Pancreas (tissue), 10 donors: ENCODE results near the gene PIMREG. TPM values are rescaled to one million over a fixed set of nuclear protein-coding genes. Genes with fewer than 3 reads are reported as not detected.

ENCODE experiments used
- ATAC-seq, 4 donors: fragments of 200-7000 bp; cut with Tn5 transposase; one replicate each; pipeline versions ENCODE4 v1.8.0 to v1.9.1; 2020; ENCODE audit warnings: mild to moderate bottlenecking in 4 of 4, moderate library complexity in 4 of 4
- DNase-seq, 6 donors: peaks; one replicate each; pipeline ENCODE4 v3.0.0-alpha.2; 2020
- FAIRE-seq: peaks from 2 replicates; lab custom pipeline; 2012; peaks lifted over from hg19 to GRCh38; lab: Jason Lieb, UNC
- H3K27ac ChIP-seq, 4 donors: fragments of 200-600 bp; sonication (generic); 1 replicate in 3 of 4; 2 replicates in 1 of 4; pipeline versions ENCODE4 v1.5.0 to v1.8.0; 2020
- H3K27me3 ChIP-seq, 4 donors: fragments of 200-600 bp; one replicate each; pipeline ENCODE4 v1.8.0; 2021
- H3K36me3 ChIP-seq, 3 donors: fragments of 200-600 bp; sonication (generic) in 1 of 3; one replicate each; pipeline versions ENCODE4 v1.5.0 to v1.8.0; 2020 to 2021
- H3K4me1 ChIP-seq, 3 donors: fragments of 200-600 bp; one replicate each; pipeline ENCODE4 v1.8.0; 2021
- H3K4me3 ChIP-seq, 4 donors: fragments of 200-600 bp; sonication (generic) in 2 of 4; one replicate each; pipeline versions ENCODE4 v1.5.0 to v1.8.0; 2020 to 2021
- H3K9me3 ChIP-seq, 4 donors: fragments of 200-600 bp; one replicate each; pipeline ENCODE4 v1.8.0; 2021
- WGBS, 2 donors: extraction: QIAGEN DNeasy Blood & Tissue Kit; methylation state at CpG; one replicate each; pipeline ENCODE4 v1.1.7; 2013; 5-methylcytosine and 5-hydroxymethylcytosine counted together
- intact Hi-C, 3 donors: fragments of 100-400 bp; cut with DNase I; formaldehyde crosslinking; loops; one replicate each; pipeline versions ENCODE4 v1.11.1 to v1.14.2; 2022
- polyA plus RNA-seq, 2 donors: library from polyadenylated mRNA; stranded (reverse); fragments of 200-250 nt; gene quantifications; one replicate each; pipeline ENCODE4 v1.2.3, GENCODE V29; 2013
- total RNA-seq, 6 donors: library from RNA; stranded (reverse); fragmentation: NEBNext Ultra II Directional in 4 of 6; extraction: Animal tissue kit (Norgen Biotek cat#: 25700) in 4 of 6; gene quantifications; one replicate each; pipeline versions ENCODE4 v1.2.1 to v1.2.4, GENCODE V29; 2021 to 2023
- TF ChIP-seq, protein P1 (sequence below), 4 donors: fragments of 200-600 bp; sonication (generic) in 3 of 4; IDR thresholded peaks; one replicate each; pipeline versions ENCODE4 v1.5.0 to v1.8.0; 2021; ENCODE audit warnings: antibody characterized with exemption in 4 of 4
- donor health status: healthy with polysubstance abuse.
- donor health status: DM: no; HTN: no; CAD: no; lungs with moderate emphysema.
- donor health status: DM: no; HTN: no; CAD: no.
- donor health status: control.
- donor health status: control.
- donor health status: Bipolar disorder and iron deficiency.
- donor health status: DM: yes; HTN: yes; CAD: no.
- donor health status: DM: no; HTN: no; CAD: no.
- donor health status: DM: no; HTN: no; CAD: no.
- donor health status: DM: yes; HTN: yes; CAD: no.

PIMREG gene, protein sequence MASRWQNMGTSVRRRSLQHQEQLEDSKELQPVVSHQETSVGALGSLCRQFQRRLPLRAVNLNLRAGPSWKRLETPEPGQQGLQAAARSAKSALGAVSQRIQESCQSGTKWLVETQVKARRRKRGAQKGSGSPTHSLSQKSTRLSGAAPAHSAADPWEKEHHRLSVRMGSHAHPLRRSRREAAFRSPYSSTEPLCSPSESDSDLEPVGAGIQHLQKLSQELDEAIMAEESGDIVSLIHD
- total RNA-seq (under 1 TPM in 3 of 6 donors, not detected in 3; 0.12 to 0.50 (median 0.16) TPM), polyA plus RNA-seq (under 1 TPM in 1 of 2 donors, not detected in 1; 0.09 TPM)

DNA sequence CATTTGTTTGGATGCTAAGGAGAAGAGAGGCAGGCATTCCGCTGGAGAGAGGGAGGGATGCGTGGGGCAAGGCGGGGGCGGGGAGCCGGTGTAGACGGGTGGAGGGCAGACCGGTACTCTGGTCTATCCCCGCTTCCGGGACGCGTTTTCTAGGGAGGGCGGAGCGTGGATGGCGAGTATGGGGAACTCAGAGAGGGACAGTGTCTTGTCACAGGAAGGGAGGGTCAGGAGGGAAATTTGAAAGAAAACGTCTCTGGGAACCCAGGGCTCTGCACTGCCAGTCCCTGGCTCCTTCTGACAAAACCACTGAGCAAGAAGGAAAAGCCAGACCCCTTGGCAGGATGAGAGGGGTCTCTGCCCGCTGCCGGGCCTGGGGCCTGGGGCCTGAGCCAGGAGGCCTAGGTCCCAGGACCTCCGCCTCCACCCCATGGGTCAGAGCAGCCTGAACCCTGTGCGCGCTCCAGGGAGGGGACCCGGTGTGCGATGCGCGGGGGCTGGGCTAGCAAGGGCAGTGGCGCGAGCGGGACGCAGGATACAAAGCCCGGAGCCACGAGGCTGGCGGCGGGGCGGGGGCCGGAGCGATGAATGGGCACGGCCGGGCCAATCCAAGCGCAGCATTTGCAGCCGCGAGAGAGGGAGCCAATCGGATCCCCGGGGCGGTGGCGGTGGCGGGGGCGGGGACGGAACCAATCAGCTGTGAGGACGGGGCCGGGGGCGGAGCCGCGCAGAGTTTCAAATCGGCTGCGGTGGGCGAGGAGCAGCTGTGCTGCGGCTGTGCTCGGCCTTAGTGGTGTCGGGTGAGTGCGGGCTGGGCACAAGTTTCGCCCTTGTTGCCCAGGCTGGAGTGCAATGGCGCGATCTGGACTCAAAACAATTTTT is at the start of gene PIMREG:
TSS of gene PIMREG (plus strand) at position 764 of the 879 bp plus-strand sequence. CDS start 656 bp downstream, outside the sequence.
- H3K4me3 ChIP-seq, result peak within 1 kb of the TSS; percentile 21 to 61 (median 42)
- no peaks in the 10 kb centered on the region for H3K36me3 ChIP-seq
- no peaks in the 10 kb centered on the region for H3K4me1 ChIP-seq
- ATAC-seq (peak; percentile 98 to 99 (median 99)), FAIRE-seq (no peak), DNase-seq (peak; percentile 81 to 96 (median 90))
- H3K27ac ChIP-seq, result peak within 1 kb of the TSS in 1 of 4 donors; percentile 4
- WGBS, 2 donors, result 1 to 2% methylated on average over 47 to 62 of the region's 62 CpGs
- intact Hi-C loops, result no loop called here
- TF ChIP-seq, protein P1, sequence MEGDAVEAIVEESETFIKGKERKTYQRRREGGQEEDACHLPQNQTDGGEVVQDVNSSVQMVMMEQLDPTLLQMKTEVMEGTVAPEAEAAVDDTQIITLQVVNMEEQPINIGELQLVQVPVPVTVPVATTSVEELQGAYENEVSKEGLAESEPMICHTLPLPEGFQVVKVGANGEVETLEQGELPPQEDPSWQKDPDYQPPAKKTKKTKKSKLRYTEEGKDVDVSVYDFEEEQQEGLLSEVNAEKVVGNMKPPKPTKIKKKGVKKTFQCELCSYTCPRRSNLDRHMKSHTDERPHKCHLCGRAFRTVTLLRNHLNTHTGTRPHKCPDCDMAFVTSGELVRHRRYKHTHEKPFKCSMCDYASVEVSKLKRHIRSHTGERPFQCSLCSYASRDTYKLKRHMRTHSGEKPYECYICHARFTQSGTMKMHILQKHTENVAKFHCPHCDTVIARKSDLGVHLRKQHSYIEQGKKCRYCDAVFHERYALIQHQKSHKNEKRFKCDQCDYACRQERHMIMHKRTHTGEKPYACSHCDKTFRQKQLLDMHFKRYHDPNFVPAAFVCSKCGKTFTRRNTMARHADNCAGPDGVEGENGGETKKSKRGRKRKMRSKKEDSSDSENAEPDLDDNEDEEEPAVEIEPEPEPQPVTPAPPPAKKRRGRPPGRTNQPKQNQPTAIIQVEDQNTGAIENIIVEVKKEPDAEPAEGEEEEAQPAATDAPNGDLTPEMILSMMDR (IDR thresholded peaks at IDR 0.05), result no peak
- H3K27me3 ChIP-seq, result no peaks in the 10 kb centered on the region
- no peaks in the 10 kb centered on the region for H3K9me3 ChIP-seq

DNA sequence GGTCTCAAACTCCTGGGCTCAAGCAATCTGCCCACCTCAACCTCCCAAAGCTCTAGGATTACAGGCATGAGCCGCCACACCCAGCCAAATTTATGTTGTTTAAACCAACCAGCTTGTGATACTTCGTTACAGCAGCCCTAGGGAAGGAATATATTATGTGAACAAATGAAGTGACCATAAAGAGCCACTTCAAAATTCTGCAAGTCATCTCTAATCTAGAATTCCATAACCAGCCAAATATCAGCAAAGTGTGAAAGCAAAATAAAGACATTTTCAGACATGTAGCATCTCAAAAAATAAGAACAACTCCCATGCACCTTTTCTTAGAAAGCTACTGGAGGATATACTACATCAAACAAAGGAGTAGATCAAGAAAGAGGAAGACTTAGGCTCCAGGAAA is 45.3 kb upstream of the PIMREG start:
- intact Hi-C loops, result loop anchor here in 1 of 3 donors (5.0 kb wide), 1 partner anchor 577 kb away; no protein-coding TSS in a partner anchor
- Histone ChIP-seq H3K9me3 (no peaks in the 10 kb centered on the region), H3K27ac (no peak overlapping the region), H3K4me3 (no peak overlapping the region), H3K27me3 (peaks cover 0 to 3% (median 2%) of the 10 kb centered on the region in 4 donors), H3K4me1 (no peaks in the 10 kb centered on the region), H3K36me3 (no peaks in the 10 kb centered on the region)
- DNase-seq (no peak), ATAC-seq (no peak), FAIRE-seq (no peak)
- 43 to 55% methylated on average over 2 of the region's 2 CpGs for WGBS, 2 donors
- TF ChIP-seq, protein P1 (IDR thresholded peaks at IDR 0.05), result no peak

DNA sequence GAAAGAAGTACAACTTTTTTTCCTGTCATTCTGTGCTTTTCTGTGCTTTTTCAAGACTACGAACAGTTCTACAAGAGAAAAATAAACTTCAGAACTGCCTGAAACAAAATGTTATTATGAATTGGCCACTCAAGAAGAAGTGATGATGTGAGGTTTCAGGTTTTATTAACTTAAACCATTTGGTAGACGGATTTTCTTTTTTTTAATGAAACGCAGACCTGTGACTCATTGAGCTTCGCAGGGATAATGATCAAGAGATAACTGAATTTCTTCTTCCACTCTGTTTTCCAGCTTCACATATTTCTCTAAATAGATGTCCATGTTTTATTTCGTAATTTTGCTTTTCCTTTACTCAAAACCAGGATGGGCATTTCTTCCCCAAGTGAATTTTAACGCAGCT is 42.0 kb upstream of the PIMREG start:
- Histone ChIP-seq H3K27me3 (no peaks in the 10 kb centered on the region), H3K9me3 (no peaks in the 10 kb centered on the region), H3K4me1 (no peaks in the 10 kb centered on the region), H3K4me3 (no peak overlapping the region), H3K27ac (no peak overlapping the region), H3K36me3 (no peaks in the 10 kb centered on the region)
- FAIRE-seq (no peak), DNase-seq (no peak), ATAC-seq (no peak)
- WGBS, 2 donors, result 61 to 71% methylated on average over 6 of the region's 6 CpGs
- TF ChIP-seq, protein P1 (IDR thresholded peaks at IDR 0.05), result no peak
- intact Hi-C loops, result no loop called here

DNA sequence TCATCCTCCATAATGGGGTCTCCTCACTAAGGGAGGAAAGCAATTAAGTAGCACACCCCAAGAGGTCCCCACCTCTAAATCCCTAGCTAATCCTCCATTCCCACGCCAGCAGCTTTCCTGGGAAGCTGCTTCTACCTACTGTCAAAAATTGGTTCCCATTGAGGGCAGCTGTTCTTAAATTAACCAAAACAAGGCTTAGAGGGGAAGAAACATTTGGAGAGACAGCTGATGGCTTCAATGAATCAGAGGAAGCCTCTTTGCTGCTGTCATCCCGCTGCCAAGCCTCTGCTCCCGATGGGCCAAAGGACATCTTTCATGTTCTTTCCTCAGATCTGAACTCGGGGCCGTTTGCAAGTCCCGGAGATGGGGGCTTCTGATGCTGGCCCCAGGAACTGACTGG is 36.0 kb upstream of the PIMREG start:
- H3K36me3 ChIP-seq, result no peaks in the 10 kb centered on the region
- no peaks in the 10 kb centered on the region for H3K4me1 ChIP-seq
- WGBS, 2 donors, result 47 to 62% methylated on average over 6 of the region's 6 CpGs
- FAIRE-seq (no peak), DNase-seq (peak in 1 of 6 donors; percentile 21), ATAC-seq (no peak)
- no peaks in the 10 kb centered on the region for H3K27me3 ChIP-seq
- no peak overlapping the region for H3K4me3 ChIP-seq
- intact Hi-C loops, result no loop called here
- H3K9me3 ChIP-seq, result no peaks in the 10 kb centered on the region
- H3K27ac ChIP-seq, result no peak overlapping the region
- TF ChIP-seq, protein P1 (IDR thresholded peaks at IDR 0.05), result no peak
